Endometrium (tissue), 2 donors: Measurements from ENCODE around the gene SND1.

Experiments used
- FAIRE-seq: peaks from 2 replicates; lab custom pipeline; 2012; peaks lifted over from hg19 to GRCh38; lab: Jason Lieb, UNC
- donor health status: control.
- donor health status: control.

SND1 gene

DNA sequence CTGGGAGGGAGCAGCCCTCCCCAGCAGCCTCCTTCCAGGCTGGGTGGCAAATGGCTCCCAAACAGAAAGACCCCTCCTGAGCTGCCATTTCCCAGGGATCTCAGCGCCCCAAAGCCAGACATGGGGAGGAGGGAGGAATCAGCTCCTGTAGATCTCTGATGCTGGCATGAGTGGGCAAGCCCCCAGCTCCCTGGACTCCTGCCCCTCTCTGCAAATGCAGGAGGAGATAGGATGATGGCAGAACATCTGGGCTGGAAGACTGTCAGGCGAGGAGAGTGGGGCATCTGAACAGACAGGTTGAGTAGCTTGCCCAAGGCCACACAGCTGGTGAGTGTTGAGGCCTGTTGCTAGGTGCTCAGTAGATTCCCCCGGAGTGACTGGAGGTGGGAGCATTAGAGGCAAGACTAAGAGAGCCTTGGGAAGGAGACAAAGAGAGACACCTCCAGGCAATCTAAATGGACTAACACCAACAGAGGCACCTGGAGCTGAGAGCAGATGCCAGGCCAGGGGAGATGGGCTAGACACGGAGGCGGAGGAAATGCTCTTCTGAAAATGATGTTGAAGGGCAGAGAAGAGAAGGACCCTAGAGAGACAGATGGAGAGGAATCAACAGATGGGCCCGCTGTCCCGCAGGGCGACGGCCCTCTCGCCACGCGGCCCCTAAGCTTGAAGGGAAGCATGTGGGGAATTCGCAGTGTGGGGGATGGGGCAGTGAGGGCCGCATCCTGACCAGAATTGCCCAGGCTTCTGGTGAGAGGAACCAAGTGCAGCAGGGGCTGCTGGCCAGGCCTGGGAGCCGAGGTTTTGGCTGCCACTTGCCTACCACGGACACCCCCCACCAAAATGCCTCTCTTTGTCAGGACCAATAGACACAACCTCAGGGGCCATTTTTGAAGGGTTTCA is 464.1 kb downstream of the SND1 start:
- no peak for FAIRE-seq

DNA sequence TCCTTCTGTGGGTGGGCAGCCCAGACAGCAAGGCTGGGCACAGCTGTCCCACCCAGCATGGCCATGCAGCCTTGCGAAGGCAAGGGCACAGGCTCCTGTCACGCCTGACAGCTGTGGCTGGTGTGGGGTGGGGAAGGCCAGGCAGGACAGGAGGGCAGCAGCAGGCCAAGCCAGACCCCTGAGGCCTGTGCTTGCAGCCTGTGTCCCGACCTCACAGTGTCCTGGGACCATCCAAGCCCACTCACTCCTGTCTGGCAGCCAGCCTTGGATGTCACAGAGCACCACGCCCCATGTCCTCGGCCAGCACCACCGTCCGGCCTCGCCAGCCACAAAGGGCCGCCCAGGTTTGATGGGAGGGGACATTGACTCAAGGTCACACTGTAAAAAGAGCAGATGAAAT is 464.7 kb downstream of the SND1 start:
- FAIRE-seq: no peak

DNA sequence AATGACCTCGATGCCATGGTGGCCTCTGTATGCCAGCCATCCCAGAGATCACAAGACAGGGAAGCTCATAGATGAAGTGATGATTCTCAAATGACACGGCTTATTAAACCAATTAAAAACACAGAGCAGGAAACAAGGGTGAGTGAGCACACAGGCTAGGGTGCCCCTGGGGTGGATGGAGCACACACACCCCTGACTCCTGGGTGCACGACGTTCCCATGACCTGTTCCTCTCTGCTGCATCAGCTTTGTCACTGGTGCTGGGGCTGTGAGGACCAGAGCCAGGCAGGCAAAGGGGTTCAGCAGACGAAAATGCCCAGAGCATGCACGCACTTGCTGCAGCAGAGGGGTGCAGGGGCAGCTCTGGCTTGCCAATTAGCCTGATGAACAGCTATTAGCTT is 465.7 kb downstream of the SND1 start:
- no peak for FAIRE-seq

DNA sequence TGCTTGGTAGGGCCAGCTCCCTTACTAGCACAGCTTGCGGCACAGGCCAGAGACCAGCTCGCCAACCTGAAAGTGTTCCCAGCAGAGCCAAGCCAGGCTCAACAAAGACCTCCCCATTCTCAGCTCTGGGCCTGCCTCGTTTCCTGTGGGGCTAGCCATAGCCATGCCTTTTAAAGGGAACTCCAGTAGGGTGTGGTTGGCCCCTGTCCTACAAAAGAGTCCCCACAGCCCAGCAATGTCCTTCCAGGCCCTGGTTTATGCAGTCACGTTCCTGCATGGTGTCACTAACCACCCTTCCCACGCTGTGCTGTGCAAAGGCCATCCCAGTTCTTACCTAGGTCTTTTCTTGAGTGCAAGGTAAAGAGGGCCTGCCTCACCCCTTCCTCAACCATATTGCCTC is 467.0 kb downstream of the SND1 start:
- FAIRE-seq: no peak

DNA sequence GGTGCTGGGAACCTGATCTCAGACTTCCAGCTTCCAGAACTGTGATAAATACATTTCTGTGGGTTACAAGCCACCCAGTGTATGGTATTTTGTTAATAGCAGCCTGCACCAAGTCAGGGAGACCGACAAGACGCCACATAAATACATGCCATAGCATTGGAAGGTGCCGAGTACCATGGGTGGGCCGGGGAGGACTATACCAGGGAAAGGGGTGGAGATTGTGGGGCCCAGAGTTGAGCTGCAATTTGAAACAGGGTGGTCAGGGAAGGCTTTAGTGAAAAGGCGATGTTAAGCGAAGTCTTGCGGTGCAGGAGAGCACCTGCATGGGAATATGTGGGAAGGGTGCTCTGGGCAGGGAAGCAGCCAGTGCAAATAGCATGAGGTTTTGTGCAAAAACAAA is 468.1 kb downstream of the SND1 start:
- no peak for FAIRE-seq

DNA sequence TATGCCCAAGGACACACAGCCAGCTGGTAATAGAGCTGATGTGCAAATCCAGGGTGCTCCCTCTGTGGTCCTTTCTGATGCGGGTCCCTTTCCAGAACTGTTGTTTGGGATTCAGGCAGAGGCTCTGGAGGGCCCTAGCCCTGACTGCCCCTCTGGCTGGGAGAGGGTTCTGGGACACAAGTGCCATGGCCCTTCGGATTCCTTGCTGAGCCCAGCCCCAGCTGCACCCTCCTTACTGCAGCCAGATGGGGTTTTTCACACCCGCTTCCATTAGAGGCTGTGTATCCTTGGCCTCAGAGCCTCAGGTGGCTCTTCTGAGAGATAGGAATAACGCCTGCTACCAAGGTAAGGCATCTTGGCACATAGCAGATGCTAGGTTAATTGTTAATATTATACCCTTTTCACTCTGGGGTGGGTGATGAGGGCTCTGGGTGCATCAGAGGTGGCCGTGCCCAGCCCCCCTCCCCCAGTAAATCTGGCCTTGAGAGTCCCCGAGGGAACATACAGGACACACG is 469.0 kb downstream of the SND1 start:
- FAIRE-seq: no peak

DNA sequence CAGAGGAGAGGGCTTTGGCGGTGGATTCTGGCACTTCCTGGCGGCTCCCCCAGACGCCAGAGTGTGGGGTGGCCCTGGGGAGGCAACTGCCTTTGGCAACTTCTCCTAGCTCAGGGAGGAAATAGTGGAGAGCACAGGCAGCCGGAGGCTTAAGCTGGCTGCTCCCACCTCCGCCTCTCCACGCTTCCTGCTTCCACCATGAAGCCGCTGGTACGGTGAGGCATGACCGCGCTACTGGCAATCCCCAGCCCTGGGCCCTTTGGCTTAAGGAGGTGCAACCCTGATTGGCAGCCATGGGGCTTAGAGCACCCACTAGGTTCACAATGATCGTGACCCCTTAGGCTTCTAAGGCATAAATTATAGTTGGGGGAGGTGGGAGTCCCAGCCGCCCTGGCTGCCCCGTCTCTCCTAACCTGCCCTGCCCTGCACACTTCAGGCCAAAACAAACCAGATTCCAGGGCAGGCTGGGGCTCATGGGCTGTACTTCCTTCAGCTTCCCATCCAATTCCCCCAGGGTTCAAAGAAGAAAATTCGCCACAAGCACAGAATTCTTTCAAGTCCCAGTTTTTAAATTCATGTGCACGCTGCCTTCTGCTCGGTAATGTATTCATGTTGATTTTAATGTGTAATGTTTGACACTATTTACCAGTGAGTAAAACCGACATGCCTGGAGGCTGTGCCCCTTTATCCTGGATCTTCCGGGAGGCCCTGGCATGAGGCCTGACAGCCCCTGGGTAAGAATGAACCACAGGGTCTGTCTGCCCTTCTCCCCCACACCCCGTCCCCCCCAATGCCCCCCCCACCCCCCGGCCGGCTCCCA is 469.9 kb downstream of the SND1 start:
- no peak for FAIRE-seq

DNA sequence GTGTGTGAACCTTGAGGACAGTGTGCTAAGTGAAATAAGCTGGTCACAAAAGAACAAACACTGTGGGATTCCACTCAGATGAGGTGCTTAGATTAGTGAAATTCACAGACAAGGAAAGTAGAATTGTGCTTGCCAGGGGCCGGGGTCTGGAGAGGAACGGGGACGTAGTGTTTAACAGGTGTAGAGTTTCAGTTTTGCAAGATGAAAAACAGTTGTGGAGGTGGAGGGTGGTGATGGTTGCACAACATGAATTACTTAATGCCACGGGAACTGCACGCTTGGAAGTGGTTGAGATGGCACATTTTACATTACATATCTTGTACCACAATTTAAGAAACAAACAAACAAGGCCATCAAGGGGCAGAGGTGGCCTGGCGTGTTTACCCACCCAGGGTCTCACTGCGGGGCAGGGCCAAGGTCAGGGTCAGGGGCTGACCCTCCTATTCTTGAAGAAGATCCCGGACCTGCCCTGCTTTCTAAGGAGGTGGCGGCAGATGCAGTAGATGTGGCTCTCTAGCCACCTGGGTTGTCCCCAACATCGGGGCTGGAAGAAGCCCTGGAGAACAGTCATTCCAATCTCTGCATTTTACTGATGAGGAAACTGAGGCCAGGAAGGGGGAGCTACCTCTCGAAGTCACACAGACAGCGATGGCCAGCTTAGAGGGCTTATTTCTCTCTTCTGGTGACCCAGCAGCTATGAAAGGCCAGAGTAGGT is 470.7 kb downstream of the SND1 start:
- no peak for FAIRE-seq

DNA sequence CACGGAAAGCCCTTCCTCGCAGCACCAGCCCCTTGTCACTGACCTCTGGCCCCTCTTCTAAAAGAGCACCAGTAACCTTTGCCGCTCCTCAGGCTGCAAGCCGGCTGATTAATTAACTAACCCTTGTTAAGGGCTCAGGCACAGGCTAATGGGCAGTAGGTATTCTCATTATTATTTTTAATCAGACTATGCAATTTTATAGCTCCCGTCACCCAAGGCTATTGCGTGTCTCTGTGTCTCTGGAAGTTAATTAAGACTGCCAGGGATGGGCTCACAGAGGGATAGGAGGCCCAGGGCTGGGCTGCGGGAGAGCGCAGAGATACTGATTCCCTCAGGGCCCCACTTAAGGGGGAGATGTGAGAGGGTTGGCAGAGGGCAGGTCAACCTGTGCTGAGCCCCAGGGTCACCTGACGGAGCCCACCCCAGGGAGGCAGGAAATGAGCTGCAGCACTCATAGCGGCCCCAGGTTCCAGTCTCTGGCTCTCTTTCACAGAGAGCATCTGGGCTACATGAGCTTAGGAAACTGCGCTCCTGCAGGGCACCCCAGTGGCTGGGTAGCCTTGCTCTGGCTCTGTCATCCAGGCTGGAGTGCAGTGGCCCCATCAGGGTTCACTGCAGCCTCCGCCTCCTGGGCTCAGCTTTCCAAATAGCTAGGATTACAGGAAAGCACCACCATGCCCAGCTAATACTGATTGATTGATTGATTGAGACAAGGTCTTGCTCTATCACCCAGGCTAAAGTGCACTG is 471.5 kb downstream of the SND1 start:
- FAIRE-seq: no peak

DNA sequence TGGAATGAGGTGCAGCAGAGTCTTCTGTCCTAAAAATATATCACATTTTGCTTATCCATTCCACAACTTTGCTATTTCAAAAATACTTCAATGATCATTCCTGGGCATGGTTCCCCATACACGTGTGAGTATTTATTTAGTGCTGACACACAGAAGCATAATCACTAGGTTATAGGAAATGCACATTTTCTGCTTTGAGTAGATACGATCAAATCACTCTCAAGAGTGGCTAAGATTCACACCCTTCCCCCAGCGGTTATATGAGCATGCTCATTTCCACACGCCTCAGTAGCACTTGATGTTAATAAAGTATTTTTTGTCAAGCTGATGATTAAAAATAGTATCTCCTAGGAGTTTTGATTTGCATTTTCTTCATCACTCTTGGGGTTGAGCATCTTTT is 472.8 kb downstream of the SND1 start:
- no peak for FAIRE-seq

DNA sequence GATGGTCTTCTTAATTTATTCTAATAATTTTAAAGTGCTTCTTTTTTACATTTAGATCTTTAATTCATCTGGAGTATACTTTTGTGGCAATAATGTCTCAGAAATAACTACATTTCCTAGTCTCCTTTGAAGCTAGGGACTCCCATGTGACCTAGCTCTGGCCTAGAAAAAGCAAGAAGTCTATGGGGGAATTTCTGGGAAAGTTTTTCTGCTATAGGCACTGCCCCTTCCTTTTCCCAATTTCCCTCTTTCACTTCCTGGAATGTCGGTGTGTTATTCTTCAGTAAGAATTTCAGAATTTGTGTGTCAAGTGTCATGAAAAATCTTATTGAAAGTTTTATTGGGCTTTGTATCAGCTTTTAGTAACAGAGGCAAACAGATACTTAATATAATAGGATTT is 473.8 kb downstream of the SND1 start:
- no peak for FAIRE-seq

DNA sequence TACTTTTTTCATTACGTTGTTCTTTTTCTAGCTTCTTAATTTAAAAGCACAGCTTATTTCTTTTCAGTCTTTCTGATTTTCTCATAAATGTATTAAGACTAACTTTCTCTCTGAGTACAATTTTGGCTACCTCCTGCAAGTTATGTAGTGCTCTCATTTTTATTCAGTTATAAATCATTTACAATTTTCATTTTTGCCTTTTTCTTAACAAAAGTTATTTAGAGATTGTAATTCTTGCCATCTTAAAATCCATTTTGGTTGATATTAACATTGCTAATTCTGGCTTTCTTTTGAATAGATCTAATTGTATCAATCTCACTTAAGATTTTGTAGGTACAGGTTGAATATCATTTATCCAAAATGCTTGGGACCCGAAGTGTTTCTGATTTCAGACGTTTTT is 476.4 kb downstream of the SND1 start:
- FAIRE-seq: no peak

DNA sequence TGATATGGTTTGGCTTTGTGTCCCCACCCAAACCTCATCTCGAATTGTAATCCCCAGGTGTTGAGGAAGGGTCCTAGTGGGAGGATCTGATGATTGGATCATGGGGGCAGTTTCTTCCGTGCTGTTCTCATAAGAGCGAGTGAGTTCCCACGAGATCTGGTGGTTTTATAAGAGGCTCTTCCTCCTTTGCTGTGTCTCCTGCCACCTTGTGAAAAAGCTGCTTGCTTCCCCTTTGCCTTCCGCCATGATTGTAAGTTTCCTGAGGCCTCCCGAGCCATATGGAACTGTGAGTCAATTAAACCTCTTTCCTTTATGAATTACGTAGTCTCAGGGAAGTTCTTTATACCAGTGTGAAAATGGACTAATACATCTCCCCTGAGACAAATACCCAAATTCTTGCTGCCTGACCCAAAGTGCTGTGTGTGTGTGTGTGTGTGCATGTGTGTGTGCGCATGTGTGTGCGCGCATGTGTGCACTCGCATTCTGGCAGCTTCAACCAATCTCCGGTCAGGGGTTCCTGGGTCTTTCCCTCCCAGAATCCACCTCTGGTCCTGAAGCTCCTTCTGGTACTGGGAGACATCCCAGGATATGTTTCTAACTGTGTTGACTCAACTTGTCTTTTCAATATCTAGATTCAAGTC is 477.4 kb downstream of the SND1 start:
- FAIRE-seq: no peak

DNA sequence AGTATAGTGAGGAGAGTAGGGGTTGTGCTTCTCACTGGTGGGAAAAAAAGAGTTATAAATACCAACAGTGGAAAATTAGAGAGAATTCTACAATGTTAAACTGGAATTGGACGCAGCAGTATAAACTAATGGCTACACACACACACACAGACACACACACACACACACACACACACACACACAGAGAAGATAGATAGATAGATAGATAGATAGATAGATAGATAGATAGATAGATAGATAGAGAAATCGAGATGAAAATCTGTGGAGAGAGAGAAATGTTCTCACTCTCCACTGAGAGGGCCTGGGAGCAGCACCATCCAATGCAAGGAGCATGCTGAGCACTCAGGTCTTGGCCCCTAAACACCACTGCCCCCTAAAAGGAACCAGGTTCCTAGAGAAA is 479.1 kb downstream of the SND1 start:
- FAIRE-seq: no peak

DNA sequence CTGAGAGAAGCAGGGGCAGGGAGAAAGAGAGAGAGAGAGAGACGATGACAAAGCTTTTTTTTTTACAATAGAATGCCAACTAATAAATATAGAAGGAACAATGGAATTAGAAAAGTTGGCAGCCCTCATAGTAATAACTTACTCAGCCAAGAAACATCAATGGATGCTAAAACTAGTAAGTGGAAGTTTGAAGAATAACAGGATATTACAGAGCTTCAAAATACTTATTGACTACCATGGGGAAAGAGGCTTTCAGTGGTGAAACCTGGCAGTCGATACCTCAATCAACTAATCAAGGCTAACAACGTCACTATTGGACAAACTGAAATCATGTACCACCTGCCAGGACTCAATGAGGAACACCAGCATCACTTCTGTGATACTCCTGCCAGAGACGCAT is 479.7 kb downstream of the SND1 start:
- FAIRE-seq: no peak

DNA sequence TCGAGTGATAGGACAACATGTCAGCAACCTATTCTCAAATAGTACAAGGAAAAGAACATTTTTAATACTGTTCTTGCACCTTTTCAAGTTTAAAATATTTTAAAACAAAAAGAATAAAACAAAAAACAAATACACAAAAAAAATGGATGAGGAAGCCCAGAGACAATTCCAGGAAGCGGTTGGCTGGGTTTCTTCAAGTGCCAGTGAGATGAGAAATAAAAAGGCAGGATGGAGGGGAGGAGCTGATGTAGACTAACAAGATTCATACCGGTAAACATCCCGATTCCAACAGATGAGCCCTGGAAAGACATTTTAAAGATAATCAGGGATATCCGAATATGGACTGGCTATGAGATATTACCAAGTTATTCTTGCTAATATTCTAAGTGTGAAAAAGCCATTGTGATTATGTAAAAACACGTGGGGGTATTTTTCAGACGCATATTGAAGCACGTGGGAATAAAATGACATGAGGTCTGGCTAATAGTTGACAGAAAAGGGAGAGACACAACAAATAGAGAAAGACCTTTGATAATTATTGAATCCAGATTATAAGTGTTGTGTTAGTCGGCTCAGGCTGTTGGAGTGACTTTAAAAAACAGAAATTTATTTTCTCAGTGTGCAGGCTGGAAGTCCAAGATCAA is 480.6 kb downstream of the SND1 start:
- no peak for FAIRE-seq

DNA sequence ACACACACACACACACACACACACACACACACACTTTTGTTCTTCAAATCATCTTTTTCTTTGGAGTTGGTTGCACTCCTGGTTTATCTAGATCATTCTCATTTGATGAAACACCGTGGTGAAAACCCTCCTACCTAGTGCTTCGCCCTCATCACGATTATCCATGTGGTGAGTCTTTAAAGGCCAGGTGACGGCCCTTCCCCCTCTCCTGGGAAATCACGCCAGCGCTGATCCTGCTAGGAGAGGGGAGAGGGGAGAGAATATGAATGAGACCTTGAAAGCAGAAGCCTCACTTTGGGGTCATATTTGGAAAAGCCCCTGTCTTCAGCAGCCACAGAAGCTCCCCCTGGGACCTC is 483.1 kb downstream of the SND1 start:
- FAIRE-seq: no peak

DNA sequence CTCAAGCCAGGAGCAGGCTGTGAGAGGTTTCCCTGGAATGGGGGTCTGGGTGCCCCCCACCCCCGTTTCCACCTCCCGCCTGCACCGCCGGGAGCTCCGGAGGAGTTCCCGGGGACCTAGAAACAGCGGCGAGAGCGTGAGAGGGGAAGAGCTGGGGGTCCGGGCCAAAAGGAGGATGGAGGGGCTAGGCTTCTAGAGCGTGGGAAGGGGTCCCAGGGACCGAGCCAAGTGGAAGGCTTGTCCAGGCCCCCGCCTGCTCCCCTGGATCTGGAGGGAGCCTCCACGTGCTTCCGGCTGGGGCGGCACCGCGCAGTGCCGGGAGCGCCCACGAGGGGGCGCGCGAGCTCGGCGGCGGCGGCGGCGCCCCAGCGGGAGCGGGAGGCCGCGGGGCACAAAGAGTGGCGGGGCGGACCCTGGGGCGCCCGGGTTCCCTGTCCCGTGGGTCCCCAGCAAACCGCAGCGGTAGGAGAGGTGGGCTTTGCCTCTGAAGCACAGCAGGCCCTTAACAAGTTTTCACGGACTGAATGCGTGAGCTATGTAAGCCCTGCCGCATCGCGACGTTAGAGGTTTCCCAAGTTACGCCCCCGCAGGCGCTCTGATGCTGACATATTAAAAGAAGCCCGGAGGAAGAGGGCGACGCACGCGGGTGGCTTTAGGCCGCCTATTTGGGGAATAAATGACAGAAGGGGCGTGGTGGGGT is 483.7 kb downstream of the SND1 start:
- no peak for FAIRE-seq

DNA sequence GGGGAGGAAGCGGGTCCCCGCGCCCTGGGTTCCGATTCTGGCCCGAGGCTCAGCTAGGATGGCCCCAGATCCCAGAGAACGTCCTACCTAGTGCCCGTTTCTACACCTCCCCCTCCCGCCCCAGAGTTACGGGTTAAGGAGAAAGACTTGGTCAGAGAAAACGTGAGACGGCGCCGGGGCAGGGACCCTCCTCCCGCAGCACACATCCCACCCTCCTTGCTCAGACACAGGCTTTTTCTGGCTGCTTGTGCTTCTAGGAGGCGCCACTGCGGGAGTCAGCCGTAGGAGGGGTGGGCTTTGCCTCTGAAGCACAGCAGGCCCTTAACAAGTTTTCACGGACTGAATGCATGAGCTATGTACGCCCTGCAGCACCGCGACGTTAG is 484.2 kb downstream of the SND1 start:
- FAIRE-seq: no peak

DNA sequence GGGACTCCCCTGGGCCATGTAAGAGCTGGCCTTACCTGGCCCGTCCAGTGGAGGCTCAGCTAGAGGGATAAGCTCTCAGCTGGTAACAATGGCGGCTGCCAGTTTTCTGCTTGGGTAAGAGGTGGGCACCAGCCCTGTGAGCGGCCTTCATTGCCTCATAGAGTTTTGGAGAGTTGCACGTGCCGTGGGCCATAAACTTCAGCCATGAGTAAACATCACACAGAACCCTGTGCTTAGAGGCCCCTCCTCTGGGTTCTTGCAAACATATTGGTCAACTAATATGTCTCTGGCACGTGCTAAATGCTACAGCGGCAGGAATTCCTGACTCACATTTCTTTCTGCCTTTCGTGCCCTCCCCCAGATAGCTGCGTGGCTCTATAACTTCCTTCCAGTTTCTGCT is 485.2 kb downstream of the SND1 start:
- no peak for FAIRE-seq
